Embryonic facial prominence (tissue), 1 donor: Measurements from ENCODE around the gene EVC2.

Experiments used
- DNase-seq: peaks from one replicate; pipeline ENCODE4 v3.0.0-alpha.2; 2016; ENCODE audit errors: extremely low spot score

Gene EVC2

GRCh38 chr4:5708449-5709206, at the start of gene EVC2:
TSS of gene EVC2 (minus strand) at chr4:5708559. CDS start at chr4:5708513, 46 bp downstream.
- DNase-seq, result no peak

GRCh38 chr4:5757954-5758353, 49.6 kb upstream of the EVC2 start:
- DNase-seq, result no peak

GRCh38 chr4:5757536-5757935, 49.2 kb upstream of the EVC2 start:
- no peak for DNase-seq

- DNase-seq, result no peak
Observed at GRCh38 chr4:5757091-5757490, 48.7 kb upstream of the EVC2 start.

GRCh38 chr4:5756271-5756670, 47.9 kb upstream of the EVC2 start:
- no peak for DNase-seq

- no peak for DNase-seq
Observed at GRCh38 chr4:5755679-5756078, 47.3 kb upstream of the EVC2 start.

GRCh38 chr4:5755161-5755560, 46.8 kb upstream of the EVC2 start:
- no peak for DNase-seq

- DNase-seq, result no peak
Observed at GRCh38 chr4:5754529-5754881, 46.1 kb upstream of the EVC2 start.

- DNase-seq, result no peak
Observed at GRCh38 chr4:5753766-5754528, 45.6 kb upstream of the EVC2 start.

GRCh38 chr4:5753366-5753765, 45.0 kb upstream of the EVC2 start:
- no peak for DNase-seq

GRCh38 chr4:5752376-5753184, 44.2 kb upstream of the EVC2 start:
- DNase-seq, result no peak

- no peak for DNase-seq
Observed at GRCh38 chr4:5751666-5752375, 43.5 kb upstream of the EVC2 start.

- DNase-seq, result no peak
Observed at GRCh38 chr4:5750946-5751665, 42.7 kb upstream of the EVC2 start.

- no peak for DNase-seq
Observed at GRCh38 chr4:5750052-5750945, 41.9 kb upstream of the EVC2 start.

- no peak for DNase-seq
Observed at GRCh38 chr4:5749568-5749967, 41.2 kb upstream of the EVC2 start.

- DNase-seq, result no peak
Observed at GRCh38 chr4:5747738-5748375, 39.5 kb upstream of the EVC2 start.

- no peak for DNase-seq
Observed at GRCh38 chr4:5746829-5747737, 38.7 kb upstream of the EVC2 start.

- DNase-seq, result no peak
Observed at GRCh38 chr4:5746250-5746649, 37.9 kb upstream of the EVC2 start.

- DNase-seq, result no peak
Observed at GRCh38 chr4:5742968-5743367, 34.6 kb upstream of the EVC2 start.
